Neural cell (in vitro differentiated cells): ENCODE results near the gene GNPTAB. TPM values are rescaled to one million over a fixed set of nuclear protein-coding genes. Genes with fewer than 3 reads are reported as not detected.

Experiments used
- H2AFZ ChIP-seq: fragments of 200-600, 300-800 bp; sonication (generic), shearing (Covaris generic); 2 replicates; pipeline ENCODE4 v1.6.0; 2014; ENCODE audit warnings: low read depth, mild to moderate bottlenecking, antibody characterized with exemption, low read length, moderate library complexity
- H3F3A ChIP-seq: fragments of 200-600 bp; shearing (Covaris generic); 2 replicates; pipeline ENCODE4 v1.6.1; 2016; ENCODE audit warnings: mild to moderate bottlenecking, moderate library complexity, mixed read lengths, antibody characterized with exemption, low read length; ENCODE audit not compliant: insufficient read depth, poor library complexity, severe bottlenecking
- H3K27ac ChIP-seq: fragments of 200-600, 300-800 bp; sonication (generic), shearing (Covaris generic); 2 replicates; pipeline ENCODE4 v1.5.1; 2014; ENCODE audit warnings: mild to moderate bottlenecking, low read length, moderate library complexity
- H3K27me3 ChIP-seq: fragments of 300-800, 200-600 bp; sonication (generic), shearing (Covaris generic); 2 replicates; pipeline ENCODE4 v1.6.0; 2014; ENCODE audit warnings: mild to moderate bottlenecking, low read depth, low read length, moderate library complexity; ENCODE audit not compliant: insufficient read depth
- H3K36me3 ChIP-seq: fragments of 300-800, 200-600 bp; sonication (generic), shearing (Covaris generic); 2 replicates; pipeline ENCODE4 v1.5.1; 2014; ENCODE audit warnings: mild to moderate bottlenecking, antibody characterized with exemption, low read length, moderate library complexity; ENCODE audit not compliant: insufficient read depth
- H3K4me2 ChIP-seq: fragments of 300-800, 200-600 bp; sonication (generic), shearing (Covaris generic); 2 replicates; pipeline ENCODE4 v1.6.0; 2014; ENCODE audit warnings: mild to moderate bottlenecking, low read length
- H3K4me3 ChIP-seq: fragments of 300-800, 200-600 bp; sonication (generic), shearing (Covaris generic); 2 replicates; pipeline ENCODE4 v1.5.1; 2014; ENCODE audit warnings: mild to moderate bottlenecking, low read length, moderate library complexity
- H3K79me2 ChIP-seq: fragments of 200-600 bp; shearing (Covaris generic); replicated peaks from 2 replicates; pipeline ENCODE4 v1.6.0; 2014; ENCODE audit warnings: mild to moderate bottlenecking, low read length, moderate library complexity; ENCODE audit not compliant: insufficient read depth
- H3K9ac ChIP-seq: fragments of 300-800, 200-600 bp; sonication (generic), shearing (Covaris generic); 2 replicates; pipeline ENCODE4 v1.6.1; 2016; ENCODE audit warnings: mild to moderate bottlenecking, low read length, mixed read lengths
- H3K9me2 ChIP-seq: fragments of 200-600 bp; shearing (Covaris generic); 2 replicates; pipeline ENCODE4 v1.6.1; 2016; ENCODE audit warnings: mild to moderate bottlenecking, low read length, mixed read lengths; ENCODE audit not compliant: insufficient read depth
- H3K9me3 ChIP-seq: fragments of 200-600, 300-800 bp; sonication (generic), shearing (Covaris generic); 2 replicates; pipeline ENCODE4 v1.6.1; 2016; ENCODE audit warnings: mild to moderate bottlenecking, mixed run types, low read length, moderate library complexity, mixed read lengths
- H4K20me1 ChIP-seq: fragments of 200-600 bp; shearing (Covaris generic); 2 replicates; pipeline ENCODE4 v1.6.1; 2016; ENCODE audit warnings: mild to moderate bottlenecking, mixed run types; ENCODE audit not compliant: insufficient read depth
- EP300 ChIP-seq: fragments of 450-650 bp; conservative IDR thresholded peaks from 2 replicates; pipeline ENCODE4 v1.6.1; 2014; ENCODE audit warnings: antibody characterized with exemption, mild to moderate bottlenecking, moderate library complexity; ENCODE audit not compliant: poor library complexity, severe bottlenecking
- EZH2 ChIP-seq: fragments of 200-600, 300-800 bp; shearing (Covaris generic), sonication (generic); IDR thresholded peaks from 2 replicates; pipeline ENCODE4 v1.6.1; 2014; ENCODE audit warnings: antibody characterized with exemption, low read length, borderline replicate concordance, mild to moderate bottlenecking; ENCODE audit not compliant: insufficient read depth, poor library complexity, severe bottlenecking
- MXI1 ChIP-seq: fragments of 450-650 bp; conservative IDR thresholded peaks from 2 replicates; pipeline ENCODE4 v1.6.1; 2014; ENCODE audit warnings: antibody characterized with exemption, mild to moderate bottlenecking; ENCODE audit not compliant: poor library complexity, severe bottlenecking
- POLR2AphosphoS5 ChIP-seq: IDR thresholded peaks from 2 replicates; pipeline ENCODE4 v1.6.1; 2012
- RAD21 ChIP-seq: fragments of 450-650 bp; conservative IDR thresholded peaks from 2 replicates; pipeline ENCODE4 v1.6.1; 2014; ENCODE audit warnings: antibody characterized with exemption, mild to moderate bottlenecking, moderate library complexity
- SMC3 ChIP-seq: fragments of 450-650 bp; conservative IDR thresholded peaks from 2 replicates; pipeline ENCODE4 v1.6.1; 2014; ENCODE audit warnings: antibody characterized with exemption, mild to moderate bottlenecking, moderate library complexity; ENCODE audit not compliant: poor library complexity
- TAF1 ChIP-seq: IDR thresholded peaks from 2 replicates; pipeline ENCODE4 v1.6.1; 2012; ENCODE audit warnings: low read depth
- polyA plus RNA-seq: library from polyadenylated mRNA; depleted of rRNA; stranded (reverse); fragments of >200 nt; gene quantifications from 2 replicates; pipeline ENCODE4 v1.2.3, GENCODE V29; 2014
- TF ChIP-seq, protein P1 (sequence below): IDR thresholded peaks from 2 replicates; pipeline ENCODE4 v1.6.1; 2012; ENCODE audit warnings: borderline replicate concordance
- TF ChIP-seq, protein P2 (sequence below): fragments of 450-650 bp; IDR thresholded peaks from 2 replicates; pipeline ENCODE4 v1.5.1; 2014; ENCODE audit warnings: antibody characterized with exemption, mild to moderate bottlenecking, moderate library complexity; ENCODE audit not compliant: poor library complexity, severe bottlenecking

Gene GNPTAB
- polyA plus RNA-seq, 1 donor from 2014 or later, result 80.0 TPM

- Histone ChIP-seq H3K4me3 (no peak overlapping the region), H3K9me2 (no peaks in the 10 kb centered on the region), H3K9ac (no peak overlapping the region), H3K27me3 (no peaks in the 10 kb centered on the region), H4K20me1 (no peaks in the 10 kb centered on the region), H3K36me3 (no peaks in the 10 kb centered on the region), H3K4me2 (no peak overlapping the region), H3K79me2 (peaks cover 8% of the 10 kb centered on the region), H3F3A (no peaks in the 10 kb centered on the region), H2AFZ (no peak overlapping the region), H3K9me3 (no peaks in the 10 kb centered on the region), H3K27ac (no peak overlapping the region)
- no peak for TF ChIP-seq SMC3
- TF ChIP-seq, protein P1, sequence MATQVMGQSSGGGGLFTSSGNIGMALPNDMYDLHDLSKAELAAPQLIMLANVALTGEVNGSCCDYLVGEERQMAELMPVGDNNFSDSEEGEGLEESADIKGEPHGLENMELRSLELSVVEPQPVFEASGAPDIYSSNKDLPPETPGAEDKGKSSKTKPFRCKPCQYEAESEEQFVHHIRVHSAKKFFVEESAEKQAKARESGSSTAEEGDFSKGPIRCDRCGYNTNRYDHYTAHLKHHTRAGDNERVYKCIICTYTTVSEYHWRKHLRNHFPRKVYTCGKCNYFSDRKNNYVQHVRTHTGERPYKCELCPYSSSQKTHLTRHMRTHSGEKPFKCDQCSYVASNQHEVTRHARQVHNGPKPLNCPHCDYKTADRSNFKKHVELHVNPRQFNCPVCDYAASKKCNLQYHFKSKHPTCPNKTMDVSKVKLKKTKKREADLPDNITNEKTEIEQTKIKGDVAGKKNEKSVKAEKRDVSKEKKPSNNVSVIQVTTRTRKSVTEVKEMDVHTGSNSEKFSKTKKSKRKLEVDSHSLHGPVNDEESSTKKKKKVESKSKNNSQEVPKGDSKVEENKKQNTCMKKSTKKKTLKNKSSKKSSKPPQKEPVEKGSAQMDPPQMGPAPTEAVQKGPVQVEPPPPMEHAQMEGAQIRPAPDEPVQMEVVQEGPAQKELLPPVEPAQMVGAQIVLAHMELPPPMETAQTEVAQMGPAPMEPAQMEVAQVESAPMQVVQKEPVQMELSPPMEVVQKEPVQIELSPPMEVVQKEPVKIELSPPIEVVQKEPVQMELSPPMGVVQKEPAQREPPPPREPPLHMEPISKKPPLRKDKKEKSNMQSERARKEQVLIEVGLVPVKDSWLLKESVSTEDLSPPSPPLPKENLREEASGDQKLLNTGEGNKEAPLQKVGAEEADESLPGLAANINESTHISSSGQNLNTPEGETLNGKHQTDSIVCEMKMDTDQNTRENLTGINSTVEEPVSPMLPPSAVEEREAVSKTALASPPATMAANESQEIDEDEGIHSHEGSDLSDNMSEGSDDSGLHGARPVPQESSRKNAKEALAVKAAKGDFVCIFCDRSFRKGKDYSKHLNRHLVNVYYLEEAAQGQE, result no peak
These were observed 26.8 kb downstream of the GNPTAB start for GRCh38 chr12:101803978-101804377.

GRCh38 chr12:101802486-101802885 lies 28.3 kb downstream of the GNPTAB start:
- no peaks in the 10 kb centered on the region for H3F3A ChIP-seq
- H4K20me1 ChIP-seq, result no peaks in the 10 kb centered on the region
- H3K9me3 ChIP-seq, result no peaks in the 10 kb centered on the region
- H3K4me2 ChIP-seq, result no peak overlapping the region
- H3K27ac ChIP-seq, result no peak overlapping the region
- no peak overlapping the region for H2AFZ ChIP-seq
- no peaks in the 10 kb centered on the region for H3K36me3 ChIP-seq
- H3K27me3 ChIP-seq, result no peaks in the 10 kb centered on the region
- peaks cover 8% of the 10 kb centered on the region for H3K79me2 ChIP-seq
- TF ChIP-seq EP300 (no peak), TAF1 (no peak), RAD21 (no peak), POLR2AphosphoS5 (no peak), SMC3 (no peak), MXI1 (no peak), EZH2 (no peak)
- TF ChIP-seq, protein P1, result no peak
- TF ChIP-seq, protein P2, sequence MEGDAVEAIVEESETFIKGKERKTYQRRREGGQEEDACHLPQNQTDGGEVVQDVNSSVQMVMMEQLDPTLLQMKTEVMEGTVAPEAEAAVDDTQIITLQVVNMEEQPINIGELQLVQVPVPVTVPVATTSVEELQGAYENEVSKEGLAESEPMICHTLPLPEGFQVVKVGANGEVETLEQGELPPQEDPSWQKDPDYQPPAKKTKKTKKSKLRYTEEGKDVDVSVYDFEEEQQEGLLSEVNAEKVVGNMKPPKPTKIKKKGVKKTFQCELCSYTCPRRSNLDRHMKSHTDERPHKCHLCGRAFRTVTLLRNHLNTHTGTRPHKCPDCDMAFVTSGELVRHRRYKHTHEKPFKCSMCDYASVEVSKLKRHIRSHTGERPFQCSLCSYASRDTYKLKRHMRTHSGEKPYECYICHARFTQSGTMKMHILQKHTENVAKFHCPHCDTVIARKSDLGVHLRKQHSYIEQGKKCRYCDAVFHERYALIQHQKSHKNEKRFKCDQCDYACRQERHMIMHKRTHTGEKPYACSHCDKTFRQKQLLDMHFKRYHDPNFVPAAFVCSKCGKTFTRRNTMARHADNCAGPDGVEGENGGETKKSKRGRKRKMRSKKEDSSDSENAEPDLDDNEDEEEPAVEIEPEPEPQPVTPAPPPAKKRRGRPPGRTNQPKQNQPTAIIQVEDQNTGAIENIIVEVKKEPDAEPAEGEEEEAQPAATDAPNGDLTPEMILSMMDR, result no peak
- no peak overlapping the region for H3K9ac ChIP-seq
- H3K4me3 ChIP-seq, result no peak overlapping the region
- no peaks in the 10 kb centered on the region for H3K9me2 ChIP-seq
